Suppressor macrophage treated with lipopolysaccharide for 4 hours (primary cell): ENCODE measurements around the gene ZG16.

Experiments
- DNase-seq: peaks from one replicate; pipeline ENCODE4 v3.0.0-alpha.2; 2020

ZG16 gene

DNA sequence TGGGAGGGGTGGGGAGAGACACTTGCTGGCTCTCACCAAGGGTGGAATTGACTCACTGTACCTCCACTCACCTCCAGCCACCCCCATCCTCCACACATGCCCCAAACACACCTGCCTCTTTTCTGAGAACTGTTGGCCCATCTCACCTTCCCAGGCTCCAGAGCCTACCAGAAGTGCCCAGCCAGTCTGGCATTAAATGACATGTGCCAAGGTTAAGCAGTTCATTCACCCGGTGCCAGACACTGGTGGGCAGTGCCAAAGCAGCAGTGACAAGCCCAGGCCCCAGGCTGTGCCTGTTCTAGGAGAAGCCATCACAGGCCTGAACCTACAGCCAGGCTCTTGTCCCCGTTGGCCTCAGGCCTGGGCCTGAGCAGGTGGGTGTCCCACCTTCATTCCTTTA lies 53.4 kb downstream of the ZG16 start:
- DNase-seq, result no peak
